Activated naive CD4-positive, alpha-beta T cell treated with anti-CD3 and anti-CD28 coated beads, Interleukin-2, amount 10 ng/mL, durations not matched to agents 7 days and 5 days (primary cell): ENCODE measurements around the gene CAMSAP2.

ENCODE experiments used
- CTCF ChIA-PET: fragments of 350-600 bp; sonication (Branson Sonifier 250); formaldehyde crosslinking; loops from one replicate; lab custom pipeline; 2021; ENCODE audit warnings: antibody characterized with exemption; lab: Charles Lee
- DNase-seq: peaks from one replicate; pipeline ENCODE4 v3.0.0-alpha.2; 2020
- H3K27ac Mint-ChIP-seq: one replicate; pipeline ENCODE4 v1.8.0; 2021; ENCODE audit warnings: mild to moderate bottlenecking, moderate library complexity, mixed read lengths
- H3K27me3 Mint-ChIP-seq: one replicate; pipeline ENCODE4 v1.8.0; 2021; ENCODE audit warnings: mild to moderate bottlenecking, mixed read lengths
- H3K36me3 Mint-ChIP-seq: one replicate; pipeline ENCODE4 v1.8.0; 2021; ENCODE audit warnings: mixed read lengths
- H3K4me1 Mint-ChIP-seq: one replicate; pipeline ENCODE4 v1.8.0; 2021; ENCODE audit warnings: mixed read lengths
- H3K4me3 Mint-ChIP-seq: one replicate; pipeline ENCODE4 v1.8.0; 2021; ENCODE audit warnings: mild to moderate bottlenecking, moderate library complexity, mixed read lengths
- H3K9me3 Mint-ChIP-seq: one replicate; pipeline ENCODE4 v1.8.0; 2021; ENCODE audit warnings: mixed read lengths

Gene CAMSAP2

DNA sequence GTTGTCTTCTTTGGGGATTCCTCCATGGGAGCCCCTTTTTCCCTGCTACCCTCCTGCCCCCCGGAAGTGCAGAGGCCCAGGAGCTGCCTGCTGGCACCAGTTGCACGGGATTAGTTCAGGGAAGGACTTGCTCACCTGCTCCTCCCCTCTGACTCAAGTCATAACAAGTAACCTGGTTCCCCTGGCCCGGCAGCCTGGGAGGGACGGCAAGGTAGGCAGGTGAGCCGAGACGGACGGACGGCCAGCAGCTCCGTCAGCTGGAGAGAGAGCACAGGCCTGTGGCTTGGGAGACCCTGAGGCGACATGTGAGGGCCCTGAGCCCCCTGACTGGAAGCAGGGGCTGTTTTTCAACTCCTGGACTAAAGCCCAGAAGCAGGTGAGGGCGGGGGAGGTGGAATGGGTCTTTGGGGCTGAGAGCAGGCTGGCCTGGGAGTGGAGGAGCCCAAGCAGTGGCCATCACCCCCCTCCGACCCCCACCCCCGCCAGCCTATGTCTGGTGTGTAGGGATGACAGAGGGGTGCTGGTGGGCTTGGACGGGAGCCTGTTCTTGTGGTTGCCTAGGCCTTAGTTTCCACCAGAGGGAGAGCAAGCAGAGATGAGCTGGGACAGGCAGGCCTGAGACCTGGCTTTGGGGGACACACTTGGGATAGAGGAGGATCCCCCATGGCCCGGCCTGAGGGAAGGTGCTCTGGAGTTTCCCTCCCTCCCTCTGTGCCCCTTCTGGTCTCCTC lies 156.2 kb downstream of the CAMSAP2 start, which contains the start of gene INAVA:
Gene INAVA, plus strand, starts transcription at position 189 of the 731 bp plus-strand sequence. CDS start 3,501 bp downstream, outside the sequence.
- peaks cover 19% of the 10 kb centered on the region for H3K4me1 Mint-ChIP-seq
- peaks cover 95% of the 10 kb centered on the region for H3K27me3 Mint-ChIP-seq
- no peak within 1 kb of the TSS for H3K27ac Mint-ChIP-seq
- H3K4me3 Mint-ChIP-seq = no peak within 1 kb of the TSS
- H3K9me3 Mint-ChIP-seq = no peaks in the 10 kb centered on the region
- CTCF ChIA-PET = interaction anchor here (1.5 kb wide), 1 partner anchor 76 kb away, joined by 3 read pairs; no protein-coding TSS in a partner anchor
- no peak for DNase-seq
- no peaks in the 10 kb centered on the region for H3K36me3 Mint-ChIP-seq

DNA sequence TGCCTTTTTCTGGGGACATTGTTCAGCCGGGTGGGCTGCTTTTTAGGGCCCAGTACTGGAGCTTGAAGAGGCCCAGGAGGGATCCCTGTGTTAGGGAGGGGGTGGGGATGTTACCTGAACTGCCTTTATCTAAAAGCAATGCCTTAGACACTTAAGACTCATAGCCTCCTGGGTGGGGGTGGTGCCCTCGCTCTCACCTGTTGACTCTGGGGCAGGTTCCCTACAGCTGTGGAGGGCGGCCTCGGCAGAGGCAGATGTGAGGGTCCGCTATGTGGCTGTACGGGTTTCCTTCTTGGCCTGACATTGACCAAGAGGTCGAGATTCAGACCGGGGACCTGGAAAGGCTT lies 156.7 kb downstream of the CAMSAP2 start:
- CTCF ChIA-PET = interaction anchor here (1.5 kb wide), 1 partner anchor 76 kb away, joined by 3 read pairs; no protein-coding TSS in a partner anchor
- no peaks in the 10 kb centered on the region for H3K36me3 Mint-ChIP-seq
- H3K4me3 Mint-ChIP-seq = no peak overlapping the region
- peaks cover 15% of the 10 kb centered on the region for H3K4me1 Mint-ChIP-seq
- DNase-seq = no peak
- no peak overlapping the region for H3K27ac Mint-ChIP-seq
- H3K27me3 Mint-ChIP-seq = peaks cover 95% of the 10 kb centered on the region
- no peaks in the 10 kb centered on the region for H3K9me3 Mint-ChIP-seq

DNA sequence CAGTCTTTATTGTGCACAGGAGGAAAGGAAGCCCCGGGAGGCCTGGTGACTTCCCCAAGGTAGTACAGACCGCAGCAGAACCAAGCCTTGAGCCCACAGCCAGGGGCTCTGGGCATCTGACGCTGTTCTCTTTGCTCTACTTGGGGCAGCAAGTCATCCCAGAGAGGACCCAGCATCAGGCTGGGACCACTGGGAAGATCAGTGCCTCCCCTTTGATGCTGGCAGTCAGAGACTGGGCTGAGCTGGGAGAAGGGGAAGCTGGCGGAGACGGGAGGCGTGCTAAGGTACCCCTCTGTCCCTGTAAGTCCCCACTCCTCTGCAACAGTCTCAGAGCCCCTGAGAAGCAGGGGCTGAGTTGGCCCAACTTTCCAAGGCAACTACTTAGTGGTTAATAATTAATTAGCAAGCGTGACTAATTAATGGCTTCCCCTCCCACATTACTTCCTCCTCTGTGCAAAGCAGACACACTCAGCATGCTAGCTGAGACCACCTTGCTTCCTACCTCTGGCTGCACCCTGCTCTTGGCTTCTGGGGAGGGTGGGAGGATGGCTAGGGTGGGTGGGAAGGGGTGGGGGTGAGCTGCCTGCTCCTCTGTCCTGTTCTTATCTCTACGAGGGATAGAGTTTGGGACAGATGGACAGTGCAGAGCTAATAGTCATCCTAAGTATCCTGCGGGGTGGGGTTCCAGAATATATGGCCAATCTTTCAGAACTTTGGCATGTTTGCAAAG lies 157.3 kb downstream of the CAMSAP2 start:
- H3K27me3 Mint-ChIP-seq = peaks cover 95% of the 10 kb centered on the region

DNA sequence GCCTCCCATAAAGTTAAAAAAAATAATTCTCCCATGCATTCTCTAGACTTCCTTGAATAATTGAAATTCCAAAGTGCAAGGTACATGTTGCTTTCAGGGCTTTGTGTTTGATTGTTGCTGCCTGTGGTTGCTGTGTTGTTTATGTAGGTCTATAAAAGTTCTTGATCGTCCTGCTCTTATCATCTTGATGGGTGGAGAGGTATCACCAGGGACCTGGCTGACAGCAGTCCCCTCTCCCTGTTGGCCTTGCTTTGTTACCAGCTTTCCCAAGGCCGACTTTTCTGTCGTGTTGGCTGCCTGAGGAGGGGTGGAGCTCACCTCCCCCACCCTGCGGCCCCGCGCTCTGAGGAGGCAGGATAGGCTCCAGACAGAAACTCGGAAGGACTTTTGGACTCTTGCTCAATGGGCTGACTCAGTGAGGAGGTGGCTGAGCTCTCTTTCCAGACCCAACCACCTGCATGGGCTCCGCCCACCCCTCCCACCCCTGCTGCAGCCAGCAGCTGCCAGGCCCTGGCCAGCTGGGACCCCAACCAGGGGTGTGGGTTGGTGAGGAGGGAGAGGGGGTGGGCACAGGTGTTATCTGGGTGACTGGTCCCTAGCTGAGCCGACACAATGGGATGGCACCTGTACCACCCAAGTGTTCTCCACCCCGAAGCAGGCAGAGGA lies 158.0 kb downstream of the CAMSAP2 start:
- H3K9me3 Mint-ChIP-seq = no peaks in the 10 kb centered on the region
- peaks cover 6% of the 10 kb centered on the region for H3K4me1 Mint-ChIP-seq
- no peak overlapping the region for H3K27ac Mint-ChIP-seq
- no peak for DNase-seq
- no peaks in the 10 kb centered on the region for H3K36me3 Mint-ChIP-seq
- H3K4me3 Mint-ChIP-seq = no peak overlapping the region
- CTCF ChIA-PET = interaction anchor here (1.4 to 1.5 kb wide), 2 partner anchors 75 kb away, joined by 3 to 4 read pairs; no protein-coding TSS in a partner anchor
- peaks cover 95% of the 10 kb centered on the region for H3K27me3 Mint-ChIP-seq

More for the DNA sequence above, 157.3 kb downstream of the CAMSAP2 start:
- Mint-ChIP-seq H3K27ac (no peak overlapping the region), H3K4me1 (peaks cover 10% of the 10 kb centered on the region), H3K36me3 (no peaks in the 10 kb centered on the region), H3K9me3 (no peaks in the 10 kb centered on the region), H3K4me3 (no peak overlapping the region)
- CTCF ChIA-PET = interaction anchor here (1.5 kb wide), 1 partner anchor 75 kb away, joined by 3 read pairs; no protein-coding TSS in a partner anchor
- DNase-seq = no peak

DNA sequence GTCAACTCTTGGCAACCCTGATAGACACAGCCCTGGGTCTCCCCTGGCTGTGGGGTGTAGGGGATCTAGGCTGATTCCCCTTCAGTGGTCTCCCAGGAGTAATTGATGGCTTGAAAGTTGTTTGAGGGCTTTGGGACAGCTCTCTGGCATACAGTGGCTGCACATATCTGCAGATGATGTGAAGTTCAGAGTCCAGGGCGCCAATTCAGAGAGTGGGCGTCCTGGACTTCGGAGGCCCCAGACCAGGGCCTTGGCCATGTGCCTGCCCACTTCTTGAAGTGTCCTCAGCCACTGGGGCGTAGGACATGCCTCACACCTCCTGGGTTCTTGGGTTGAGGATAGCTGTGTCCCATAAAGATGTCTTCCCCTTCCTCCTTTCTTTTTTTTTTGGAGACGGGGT lies 158.6 kb downstream of the CAMSAP2 start:
- Mint-ChIP-seq H3K27ac (no peak overlapping the region), H3K9me3 (no peaks in the 10 kb centered on the region), H3K4me1 (peaks cover under 1% of the 10 kb centered on the region), H3K4me3 (no peak overlapping the region), H3K36me3 (no peaks in the 10 kb centered on the region), H3K27me3 (peaks cover 95% of the 10 kb centered on the region)
- DNase-seq = no peak
- CTCF ChIA-PET = interaction anchor here (1.4 kb wide), 1 partner anchor 74 kb away, joined by 4 read pairs; no protein-coding TSS in a partner anchor

DNA sequence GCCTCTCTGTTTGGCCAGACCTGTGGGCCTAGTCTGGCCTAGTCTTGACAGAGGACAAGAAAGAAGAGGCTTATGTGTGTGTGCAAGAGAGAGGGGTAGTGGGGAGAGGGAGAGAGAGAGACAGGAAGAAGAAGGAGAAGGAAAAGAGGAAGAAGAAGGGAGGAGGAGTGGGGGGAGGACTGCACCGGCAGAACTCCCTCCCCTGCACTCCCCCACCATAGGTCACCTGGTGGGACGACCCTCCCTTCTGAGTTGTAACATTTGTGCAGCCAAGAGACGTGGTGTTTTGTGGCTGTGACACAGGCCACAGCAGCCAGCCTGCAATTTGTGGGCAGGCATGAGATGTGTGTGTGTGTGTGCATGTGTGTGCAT lies 160.3 kb downstream of the CAMSAP2 start:
- Mint-ChIP-seq H3K4me1 (no peaks in the 10 kb centered on the region), H3K4me3 (no peak overlapping the region), H3K9me3 (no peaks in the 10 kb centered on the region), H3K27me3 (peaks cover 88% of the 10 kb centered on the region), H3K27ac (no peak overlapping the region), H3K36me3 (no peaks in the 10 kb centered on the region)
- CTCF ChIA-PET = no interaction called here
- DNase-seq = no peak

DNA sequence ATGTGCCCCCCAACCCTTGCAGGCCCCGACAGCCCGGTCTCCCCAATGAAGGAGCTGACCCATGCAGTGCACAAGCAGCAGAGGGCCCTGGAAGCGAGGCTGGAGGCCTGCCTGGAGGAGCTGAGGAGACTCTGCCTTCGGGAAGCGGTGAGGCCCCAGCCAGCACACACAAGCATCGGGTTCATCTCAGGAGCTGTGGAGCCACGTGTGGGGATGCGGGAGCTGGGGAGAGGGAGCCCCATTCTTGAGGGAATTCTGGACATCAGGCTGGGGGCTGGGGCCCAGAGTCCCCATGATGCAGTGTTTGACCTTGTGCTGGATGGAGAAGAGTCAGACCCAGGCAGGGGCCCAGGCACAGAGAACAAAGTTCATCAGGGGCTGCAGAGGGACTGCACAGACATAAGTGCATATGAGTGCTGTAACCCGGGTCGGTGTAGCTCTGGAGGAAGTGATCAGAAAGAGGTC lies 160.8 kb downstream of the CAMSAP2 start:
- no peak overlapping the region for H3K4me3 Mint-ChIP-seq
- H3K27ac Mint-ChIP-seq = no peak overlapping the region
- no peaks in the 10 kb centered on the region for H3K9me3 Mint-ChIP-seq
- no peak for DNase-seq
- CTCF ChIA-PET = no interaction called here
- peaks cover 86% of the 10 kb centered on the region for H3K27me3 Mint-ChIP-seq
- no peaks in the 10 kb centered on the region for H3K36me3 Mint-ChIP-seq
- no peaks in the 10 kb centered on the region for H3K4me1 Mint-ChIP-seq

DNA sequence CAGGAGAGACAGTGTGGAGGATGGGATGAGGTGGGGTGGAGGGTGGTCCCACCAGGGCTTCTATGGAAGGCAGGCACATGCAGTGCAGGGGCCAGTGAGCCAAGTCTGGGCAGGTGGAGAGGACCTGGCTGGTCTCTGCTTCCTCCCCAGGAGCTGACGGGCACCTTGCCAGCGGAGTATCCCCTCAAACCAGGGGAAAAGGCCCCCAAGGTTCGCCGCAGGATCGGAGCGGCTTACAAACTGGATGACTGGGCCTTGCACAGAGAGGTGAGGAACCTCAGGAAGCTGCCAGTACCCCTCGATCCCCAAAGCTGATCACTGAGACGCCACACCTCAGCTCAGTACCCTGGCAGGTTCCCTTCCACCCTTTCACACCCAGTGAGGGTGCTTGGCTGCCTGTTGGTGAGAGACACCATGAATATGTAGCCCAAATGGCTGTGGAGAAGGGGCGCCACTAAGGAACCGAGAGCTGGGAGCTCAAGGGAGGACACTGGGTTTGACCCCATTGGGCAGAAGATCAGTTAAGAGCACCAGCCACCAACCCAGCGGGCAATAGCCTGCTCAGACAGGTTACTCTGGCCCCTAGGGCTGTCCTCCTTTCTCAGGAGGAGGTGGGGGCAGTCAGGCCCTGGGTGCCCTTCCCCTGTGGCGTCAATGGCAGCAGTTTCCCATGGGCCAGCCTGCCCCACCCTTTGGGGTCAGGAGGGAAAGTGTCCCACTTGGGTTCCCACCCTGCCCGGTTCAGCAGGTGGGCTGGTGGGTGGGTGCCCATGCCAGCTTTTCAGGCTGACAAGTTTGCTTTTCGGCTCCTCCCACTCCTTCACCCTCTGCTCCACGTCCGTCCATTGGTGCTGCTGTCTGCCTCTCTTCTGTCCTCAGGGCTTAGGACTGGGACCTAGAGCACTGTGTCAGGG lies 161.5 kb downstream of the CAMSAP2 start:
- Mint-ChIP-seq H3K27me3 (peaks cover 82% of the 10 kb centered on the region), H3K4me3 (no peak overlapping the region), H3K27ac (no peak overlapping the region), H3K4me1 (peaks cover 5% of the 10 kb centered on the region), H3K36me3 (no peaks in the 10 kb centered on the region), H3K9me3 (no peaks in the 10 kb centered on the region)
- CTCF ChIA-PET = no interaction called here
- no peak for DNase-seq

DNA sequence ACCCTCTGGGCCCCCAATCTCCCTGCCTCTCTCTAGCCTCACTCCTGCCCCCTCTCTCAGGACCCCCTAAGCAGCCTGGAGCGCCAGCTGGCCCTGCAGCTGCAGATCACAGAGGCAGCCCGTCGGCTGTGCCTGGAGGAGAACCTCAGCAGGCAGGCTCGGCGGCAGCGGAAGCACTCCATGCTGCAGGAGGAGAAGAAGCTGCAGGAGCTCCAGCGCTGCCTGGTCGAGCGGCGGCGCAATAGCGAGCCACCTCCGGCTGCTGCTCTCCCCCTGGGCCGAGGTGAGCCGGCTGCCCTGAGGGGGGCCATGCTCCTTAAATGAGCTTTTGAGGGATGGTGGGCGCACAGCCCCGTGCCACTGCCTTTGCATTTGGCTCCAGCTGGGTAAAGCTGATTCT lies 162.2 kb downstream of the CAMSAP2 start:
- H3K27me3 Mint-ChIP-seq = peaks cover 75% of the 10 kb centered on the region
- H3K4me3 Mint-ChIP-seq = no peak overlapping the region
- H3K36me3 Mint-ChIP-seq = no peaks in the 10 kb centered on the region
- H3K4me1 Mint-ChIP-seq = peaks cover 12% of the 10 kb centered on the region
- no peaks in the 10 kb centered on the region for H3K9me3 Mint-ChIP-seq
- DNase-seq = no peak
- H3K27ac Mint-ChIP-seq = no peak overlapping the region
- CTCF ChIA-PET = no interaction called here

DNA sequence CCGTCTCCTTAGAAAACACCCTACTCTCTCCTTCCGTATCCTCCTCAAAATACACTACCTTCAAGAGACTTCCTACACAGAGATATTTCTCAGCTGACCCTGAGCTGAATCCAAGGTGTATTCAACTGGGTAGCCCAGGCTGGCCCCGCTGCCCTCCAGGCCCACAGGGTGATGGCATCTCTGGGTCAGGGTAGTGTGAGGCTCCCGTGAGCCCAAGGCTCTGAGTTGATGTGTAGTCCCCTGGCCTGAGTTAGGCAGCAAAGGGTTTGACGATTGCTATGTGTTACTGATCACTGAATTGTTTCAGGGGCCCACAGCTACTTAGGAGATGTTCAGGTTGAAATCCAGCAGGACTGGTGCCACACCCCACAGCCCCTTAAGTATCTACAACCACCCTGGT lies 162.7 kb downstream of the CAMSAP2 start:
- H3K27me3 Mint-ChIP-seq = peaks cover 73% of the 10 kb centered on the region

DNA sequence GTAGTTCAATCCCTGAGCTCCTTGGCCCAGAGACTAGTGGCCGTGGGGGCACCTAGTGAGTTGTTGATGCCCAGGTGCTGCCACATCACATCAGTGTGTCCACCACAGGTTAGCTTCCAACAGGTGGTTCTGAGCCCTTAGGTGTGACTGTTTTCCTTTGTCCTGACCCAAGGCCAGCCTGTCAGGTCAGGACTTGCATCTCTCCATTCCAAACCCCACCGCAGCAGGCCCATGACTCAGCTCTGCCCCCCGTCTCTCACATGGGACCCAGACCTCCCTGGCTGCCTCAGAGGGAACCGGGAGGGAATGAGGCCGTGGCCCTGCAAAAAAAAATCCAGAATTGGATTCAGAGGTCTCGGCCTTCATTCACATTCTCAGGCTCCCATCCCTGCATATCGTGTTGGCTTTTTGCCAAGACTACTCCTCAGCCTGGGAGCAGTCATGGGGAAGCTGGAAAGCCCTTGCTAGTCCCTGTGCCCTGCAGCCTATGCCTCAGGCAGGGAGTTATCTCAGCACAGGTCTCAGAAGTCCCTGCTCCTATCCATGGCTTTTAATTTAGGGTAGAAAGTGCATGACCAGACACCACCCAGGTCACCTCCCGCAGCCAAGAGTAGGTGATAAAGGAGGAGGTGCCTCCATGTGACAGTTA lies 163.2 kb downstream of the CAMSAP2 start:
- H3K4me1 Mint-ChIP-seq = peaks cover 16% of the 10 kb centered on the region
- H3K4me3 Mint-ChIP-seq = no peak overlapping the region
- peaks cover 68% of the 10 kb centered on the region for H3K27me3 Mint-ChIP-seq
- no peaks in the 10 kb centered on the region for H3K9me3 Mint-ChIP-seq
- H3K27ac Mint-ChIP-seq = no peak overlapping the region
- no peaks in the 10 kb centered on the region for H3K36me3 Mint-ChIP-seq
- CTCF ChIA-PET = no interaction called here
- no peak for DNase-seq

More for the DNA sequence above, 162.7 kb downstream of the CAMSAP2 start:
- CTCF ChIA-PET = no interaction called here
- no peak overlapping the region for H3K27ac Mint-ChIP-seq
- H3K4me3 Mint-ChIP-seq = no peak overlapping the region
- DNase-seq = no peak
- H3K9me3 Mint-ChIP-seq = no peaks in the 10 kb centered on the region
- H3K4me1 Mint-ChIP-seq = peaks cover 15% of the 10 kb centered on the region
- H3K36me3 Mint-ChIP-seq = no peaks in the 10 kb centered on the region

DNA sequence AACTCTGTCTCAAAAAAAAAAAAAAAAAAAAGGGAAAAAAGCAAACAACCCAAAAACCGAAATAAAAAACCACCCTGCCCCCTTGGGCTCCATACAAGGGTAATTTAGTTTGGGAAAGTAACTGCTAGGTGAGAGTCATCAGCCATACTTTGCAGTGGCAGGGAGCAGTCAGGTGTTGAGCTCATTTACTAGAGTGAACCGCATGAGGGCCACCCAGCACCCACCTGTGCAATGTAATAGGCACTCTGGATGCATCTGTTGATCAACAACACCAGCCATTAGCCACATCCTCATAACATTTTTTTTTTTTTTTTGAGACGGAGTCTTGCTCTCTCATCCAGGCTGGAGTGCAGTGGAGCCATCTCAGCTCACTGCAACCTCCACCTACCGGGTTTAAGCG lies 165.1 kb downstream of the CAMSAP2 start:
- Mint-ChIP-seq H3K36me3 (no peaks in the 10 kb centered on the region), H3K27ac (no peak overlapping the region), H3K4me1 (peaks cover 18% of the 10 kb centered on the region), H3K4me3 (no peak overlapping the region), H3K27me3 (peaks cover 63% of the 10 kb centered on the region), H3K9me3 (no peaks in the 10 kb centered on the region)
- CTCF ChIA-PET = no interaction called here
- DNase-seq = no peak

DNA sequence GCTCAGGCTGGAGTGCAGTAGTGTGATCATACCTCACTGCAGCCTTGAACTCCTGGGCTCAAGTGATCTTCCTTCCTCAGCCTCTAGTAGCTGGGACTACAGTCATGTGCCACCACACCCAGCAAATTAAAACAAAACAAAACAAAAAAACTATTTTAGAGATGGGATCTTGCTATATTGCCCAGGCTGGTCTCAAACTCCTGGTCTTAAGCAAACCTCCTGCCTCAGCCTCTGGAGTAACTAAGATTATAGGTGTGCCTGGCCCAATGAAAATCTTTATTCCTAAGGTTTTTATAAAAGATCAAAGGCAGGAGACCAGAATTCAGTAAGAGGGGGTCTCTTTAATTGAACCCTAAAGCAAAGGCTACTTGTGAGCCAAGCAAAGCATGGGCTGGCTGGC lies 166.1 kb downstream of the CAMSAP2 start:
- peaks cover 61% of the 10 kb centered on the region for H3K27me3 Mint-ChIP-seq
- H3K4me3 Mint-ChIP-seq = no peak overlapping the region
- CTCF ChIA-PET = interaction anchor here (1.4 kb wide), 1 partner anchor 14 kb away, joined by 4 read pairs; no protein-coding TSS in a partner anchor
- H3K9me3 Mint-ChIP-seq = no peaks in the 10 kb centered on the region
- H3K36me3 Mint-ChIP-seq = no peaks in the 10 kb centered on the region
- H3K27ac Mint-ChIP-seq = no peak overlapping the region
- peaks cover 18% of the 10 kb centered on the region for H3K4me1 Mint-ChIP-seq
- no peak for DNase-seq
